Esophagus squamous epithelium (tissue), 4 donors: ENCODE measurements around the gene DLEU7.

Experiments used
- CTCF ChIP-seq, 6 experiments: fragments of 450-650 bp in 4 of 6; fragments of 200-600 bp in 2 of 6; sonication (generic) in 2 of 6; IDR thresholded peaks; one replicate each; pipeline ENCODE4 v1.5.1; 2016 to 2019; ENCODE audit warnings: antibody characterized with exemption in 6 of 6, mild to moderate bottlenecking in 4 of 6, moderate library complexity in 4 of 6
- POLR2A ChIP-seq, 4 donors: fragments of 450-650 bp; IDR thresholded peaks; one replicate each; pipeline ENCODE4 v1.6.1; 2017; ENCODE audit warnings: antibody characterized with exemption in 4 of 4, mild to moderate bottlenecking in 4 of 4, moderate library complexity in 3 of 4

DNA sequence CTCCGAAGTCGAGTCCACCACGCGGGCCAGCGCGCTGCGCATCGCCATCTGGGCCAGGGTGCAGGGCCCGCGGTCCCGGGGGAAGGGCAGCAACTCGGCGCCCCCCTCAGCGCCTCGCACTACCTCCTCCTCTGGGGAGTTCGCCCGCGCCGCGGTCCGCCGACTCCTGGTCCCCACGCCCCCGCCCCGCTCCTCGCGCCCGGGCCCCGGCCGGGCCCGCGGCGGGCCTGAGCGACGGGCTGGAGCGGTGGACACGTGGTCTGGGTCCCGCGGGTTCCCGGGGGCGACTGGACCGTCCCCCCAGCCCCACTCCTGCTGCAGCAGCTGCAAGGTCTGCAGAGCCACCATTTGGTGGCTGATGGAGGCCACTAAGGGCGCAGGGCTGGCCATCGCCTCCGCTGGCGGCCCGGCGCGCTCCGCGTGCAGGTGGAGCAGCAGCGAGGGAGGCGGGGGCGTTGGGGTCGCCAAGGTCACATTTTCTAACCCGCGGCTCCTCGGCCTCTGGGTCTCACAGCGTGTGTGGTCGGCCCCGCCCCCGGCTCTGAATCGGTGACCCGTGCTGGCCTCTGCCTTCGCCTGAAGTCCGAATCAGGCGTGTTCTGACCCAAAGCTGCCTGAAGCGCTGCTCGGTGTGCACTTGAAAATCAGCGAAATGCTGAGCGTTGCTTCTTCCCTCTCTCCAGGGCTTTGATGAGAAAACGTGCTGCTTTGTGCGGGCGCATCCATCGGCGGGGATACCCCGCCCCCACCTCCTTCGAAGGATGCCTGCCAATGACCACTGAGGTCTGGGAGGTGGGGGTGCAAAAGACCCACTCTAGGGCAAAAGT is at the start of gene DLEU7:
- TF ChIP-seq CTCF (IDR thresholded peaks at IDR 0.05) (no peak), POLR2A (IDR thresholded peaks at IDR 0.05) (no peak)
